ENCODE results near the gene KRTAP10-11. TPM values are rescaled to one million over a fixed set of nuclear protein-coding genes. Genes with fewer than 3 reads are reported as not detected.

The KRTAP10-11 gene
- total RNA-seq, 2 experiments from 2014 or later: not detected

GRCh38 chr21:44656868-44657267 lies 10.7 kb downstream of the KRTAP10-11 start:
- ChIA-PET POLR2A (interaction anchor here (0.6 kb wide), 1 partner anchor 51 kb away, joined by 3 read pairs; no protein-coding TSS in a partner anchor), CTCF (ENCODE audit: unreplicated experiment) (no interaction called here)
- DNase-seq (ENCODE audit: low spot score): no peak
- H3K4me1 ChIP-seq (ENCODE audit: insufficient read depth, low read length, poor library complexity, severe bottlenecking): no peaks in the 10 kb centered on the region
- no TSS peak for BruUV-seq (replicated peaks)
- no peaks in the 10 kb centered on the region for H4K20me1 ChIP-seq (ENCODE audit: insufficient read depth, low read length)
- H3K4me3 ChIP-seq (ENCODE audit: low read depth, low read length, poor library complexity, severe bottlenecking): no peak overlapping the region
- no peak for TF ChIP-seq CTCF (conservative IDR thresholded peaks at IDR 0.05; ENCODE audit: low read length)
- TF ChIP-seq EZH2phosphoT487 (IDR thresholded peaks at IDR 0.05; ENCODE audit: borderline replicate concordance, low read depth, low read length): no peak
- no peaks in the 10 kb centered on the region for H3K36me3 ChIP-seq (ENCODE audit: insufficient read depth, low read length)
- no peaks in the 10 kb centered on the region for H3K9me2 ChIP-seq (ENCODE audit: insufficient read depth, low read length)
- H3K4me2 ChIP-seq (ENCODE audit: low read length): no peak overlapping the region
- no peaks in the 10 kb centered on the region for H3K9me3 ChIP-seq (ENCODE audit: low read length)
- H3K79me2 ChIP-seq (ENCODE audit: insufficient read depth, low read depth, low read length): no peaks in the 10 kb centered on the region
- intact Hi-C loops (cut with micrococcal nuclease; ENCODE audit: unreplicated experiment): no loop called here
- no peak overlapping the region for H2AFZ ChIP-seq (ENCODE audit: low read length)
- no peak overlapping the region for H3K27ac ChIP-seq (ENCODE audit: low read depth, low read length, poor library complexity, severe bottlenecking)

GRCh38 chr21:44657635-44658540 lies 11.7 kb downstream of the KRTAP10-11 start, which contains the start of gene KRTAP12-3:
TSS of gene KRTAP12-3 (plus strand) at chr21:44657932. CDS start at chr21:44657980, 48 bp downstream.
- H3K9me2 ChIP-seq (ENCODE audit: insufficient read depth, low read length): no peaks in the 10 kb centered on the region
- DNase-seq (ENCODE audit: low spot score): no peak
- H3K4me1 ChIP-seq (ENCODE audit: insufficient read depth, low read length, poor library complexity, severe bottlenecking): no peaks in the 10 kb centered on the region
- no peak for TF ChIP-seq CTCF (conservative IDR thresholded peaks at IDR 0.05; ENCODE audit: low read length)
- no peak for TF ChIP-seq EZH2phosphoT487 (IDR thresholded peaks at IDR 0.05; ENCODE audit: borderline replicate concordance, low read depth, low read length)
- no peak within 1 kb of the TSS for H2AFZ ChIP-seq (ENCODE audit: low read length)
- H3K27ac ChIP-seq (ENCODE audit: low read depth, low read length, poor library complexity, severe bottlenecking): no peak within 1 kb of the TSS
- BruUV-seq (replicated peaks): no TSS peak
- ChIA-PET POLR2A (interaction anchor here (0.6 kb wide), 1 partner anchor 50 kb away, joined by 3 read pairs; no protein-coding TSS in a partner anchor), CTCF (ENCODE audit: unreplicated experiment) (no interaction called here)
- H3K9me3 ChIP-seq (ENCODE audit: low read length): no peaks in the 10 kb centered on the region
- intact Hi-C loops (cut with micrococcal nuclease; ENCODE audit: unreplicated experiment): no loop called here
- no peak within 1 kb of the TSS for H3K4me3 ChIP-seq (ENCODE audit: low read depth, low read length, poor library complexity, severe bottlenecking)
- no peaks in the 10 kb centered on the region for H3K79me2 ChIP-seq (ENCODE audit: insufficient read depth, low read depth, low read length)
- H4K20me1 ChIP-seq (ENCODE audit: insufficient read depth, low read length): no peaks in the 10 kb centered on the region
- no peak within 1 kb of the TSS for H3K4me2 ChIP-seq (ENCODE audit: low read length)
- H3K36me3 ChIP-seq (ENCODE audit: insufficient read depth, low read length): no peaks in the 10 kb centered on the region

DNA sequence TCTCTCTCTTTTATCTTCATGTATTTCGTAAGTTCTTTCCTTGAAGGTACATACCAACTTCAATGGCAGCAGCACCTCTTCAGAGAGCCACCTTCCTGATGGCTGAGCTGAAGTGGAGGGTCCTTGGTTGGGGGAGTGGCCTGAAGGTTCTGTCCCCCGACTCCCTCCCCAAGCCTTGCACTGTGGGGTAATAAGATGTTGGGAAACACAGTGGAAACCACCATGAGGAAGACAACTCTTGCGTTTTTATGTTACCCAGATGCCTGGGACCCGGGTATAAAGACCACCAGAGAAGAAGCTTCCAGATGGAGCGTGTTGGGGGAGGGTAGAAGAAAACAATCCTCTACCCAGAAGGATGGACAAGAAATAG lies 12.3 kb downstream of the KRTAP10-11 start:
- no peaks in the 10 kb centered on the region for H3K9me3 ChIP-seq (ENCODE audit: low read length)
- H3K36me3 ChIP-seq (ENCODE audit: insufficient read depth, low read length): no peaks in the 10 kb centered on the region
- BruUV-seq (replicated peaks): no TSS peak
- no peaks in the 10 kb centered on the region for H3K4me1 ChIP-seq (ENCODE audit: insufficient read depth, low read length, poor library complexity, severe bottlenecking)
- intact Hi-C loops (cut with micrococcal nuclease; ENCODE audit: unreplicated experiment): no loop called here
- no peak overlapping the region for H3K4me2 ChIP-seq (ENCODE audit: low read length)
- DNase-seq (ENCODE audit: low spot score): no peak
- no peak overlapping the region for H3K4me3 ChIP-seq (ENCODE audit: low read depth, low read length, poor library complexity, severe bottlenecking)
- H4K20me1 ChIP-seq (ENCODE audit: insufficient read depth, low read length): no peaks in the 10 kb centered on the region
- POLR2A ChIA-PET: no interaction called here
- no peak overlapping the region for H2AFZ ChIP-seq (ENCODE audit: low read length)
- TF ChIP-seq EZH2phosphoT487 (IDR thresholded peaks at IDR 0.05; ENCODE audit: borderline replicate concordance, low read depth, low read length) (no peak), CTCF (conservative IDR thresholded peaks at IDR 0.05; ENCODE audit: low read length) (no peak)
- no peaks in the 10 kb centered on the region for H3K79me2 ChIP-seq (ENCODE audit: insufficient read depth, low read depth, low read length)
- H3K27ac ChIP-seq (ENCODE audit: low read depth, low read length, poor library complexity, severe bottlenecking): no peak overlapping the region
- CTCF ChIA-PET (ENCODE audit: unreplicated experiment): no interaction called here
- no peaks in the 10 kb centered on the region for H3K9me2 ChIP-seq (ENCODE audit: insufficient read depth, low read length)
